ENCODE measurements around the gene MYD88.

Gene MYD88

DNA sequence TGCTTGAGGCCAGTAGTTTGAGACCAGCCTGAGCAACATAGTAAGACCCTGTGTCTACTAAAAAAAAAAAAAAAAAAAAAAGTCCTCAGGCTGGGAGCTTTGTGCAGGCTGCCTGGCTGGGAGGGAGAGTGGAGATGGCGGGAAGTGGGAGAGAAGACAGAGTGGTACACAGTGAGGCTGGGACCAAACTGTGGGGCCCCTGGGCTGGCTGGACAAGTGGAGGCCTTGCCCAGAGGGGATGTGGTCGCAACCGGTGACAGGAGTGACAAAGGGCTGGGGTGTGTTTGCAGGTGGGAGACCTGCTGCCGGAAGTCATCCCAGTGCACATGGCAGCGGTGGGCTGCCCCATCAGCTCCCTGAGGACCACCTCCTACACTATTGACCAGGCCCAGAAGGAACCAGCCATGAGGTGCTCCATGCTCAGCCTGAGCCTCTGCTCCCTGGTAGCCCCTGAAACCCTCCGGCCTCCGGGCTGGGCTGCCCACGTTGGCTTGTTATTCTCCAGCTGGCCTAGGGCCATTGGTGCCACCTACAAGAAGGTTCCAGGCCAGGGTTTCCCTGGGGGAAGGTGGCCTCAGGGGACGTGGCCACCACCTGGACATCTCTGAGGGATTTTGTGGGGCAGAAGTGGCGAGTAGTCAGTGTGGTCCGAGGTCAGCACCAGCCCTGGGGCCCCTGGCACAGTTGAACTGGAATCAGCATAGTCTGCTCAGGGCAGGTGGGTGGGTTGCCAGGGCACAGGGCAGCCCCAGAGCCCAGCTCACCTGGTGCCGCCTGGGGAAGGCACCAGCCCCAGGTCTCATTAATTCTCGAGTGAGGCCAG, 24.2 kb upstream of the MYD88 start:
- no peak for DNase-seq

DNA sequence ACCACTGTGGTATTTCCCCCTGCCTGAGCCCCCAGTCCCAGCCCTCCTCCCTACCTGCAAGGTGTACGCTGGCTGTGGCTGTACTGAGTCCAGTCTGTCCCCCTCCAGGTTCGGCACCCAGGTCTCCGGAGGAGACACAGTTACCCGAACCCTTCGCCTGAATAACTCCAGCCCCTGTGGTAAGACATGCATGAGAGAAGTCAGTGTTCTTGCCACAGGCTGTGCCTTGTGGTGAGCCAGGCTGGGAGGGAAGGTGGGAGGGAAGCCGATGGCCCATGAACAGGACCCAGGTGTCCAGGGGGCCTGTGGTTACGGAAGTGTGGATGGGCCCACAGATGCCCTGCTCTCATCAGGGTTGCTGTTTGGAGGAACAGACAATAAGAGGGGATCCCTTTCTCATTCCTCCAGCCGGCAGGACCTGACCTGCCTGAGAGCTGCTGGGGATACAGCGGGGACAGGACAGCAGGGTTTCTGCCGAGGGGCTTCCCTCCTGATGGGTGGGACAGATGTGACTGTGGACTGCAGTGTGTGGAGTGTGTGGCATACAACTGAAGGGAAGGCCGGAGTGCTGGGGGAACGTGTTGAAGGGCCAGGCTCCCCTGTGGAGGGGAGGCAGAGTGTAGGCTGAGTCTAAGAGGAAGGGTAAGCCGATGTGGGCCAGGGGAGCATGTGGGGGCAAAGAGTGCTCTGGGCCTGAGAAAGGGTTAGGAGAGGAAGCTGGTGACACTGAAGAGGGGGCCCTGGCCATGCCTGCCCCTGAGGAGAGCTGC, 23.4 kb upstream of the MYD88 start:
- no peak for DNase-seq

DNA sequence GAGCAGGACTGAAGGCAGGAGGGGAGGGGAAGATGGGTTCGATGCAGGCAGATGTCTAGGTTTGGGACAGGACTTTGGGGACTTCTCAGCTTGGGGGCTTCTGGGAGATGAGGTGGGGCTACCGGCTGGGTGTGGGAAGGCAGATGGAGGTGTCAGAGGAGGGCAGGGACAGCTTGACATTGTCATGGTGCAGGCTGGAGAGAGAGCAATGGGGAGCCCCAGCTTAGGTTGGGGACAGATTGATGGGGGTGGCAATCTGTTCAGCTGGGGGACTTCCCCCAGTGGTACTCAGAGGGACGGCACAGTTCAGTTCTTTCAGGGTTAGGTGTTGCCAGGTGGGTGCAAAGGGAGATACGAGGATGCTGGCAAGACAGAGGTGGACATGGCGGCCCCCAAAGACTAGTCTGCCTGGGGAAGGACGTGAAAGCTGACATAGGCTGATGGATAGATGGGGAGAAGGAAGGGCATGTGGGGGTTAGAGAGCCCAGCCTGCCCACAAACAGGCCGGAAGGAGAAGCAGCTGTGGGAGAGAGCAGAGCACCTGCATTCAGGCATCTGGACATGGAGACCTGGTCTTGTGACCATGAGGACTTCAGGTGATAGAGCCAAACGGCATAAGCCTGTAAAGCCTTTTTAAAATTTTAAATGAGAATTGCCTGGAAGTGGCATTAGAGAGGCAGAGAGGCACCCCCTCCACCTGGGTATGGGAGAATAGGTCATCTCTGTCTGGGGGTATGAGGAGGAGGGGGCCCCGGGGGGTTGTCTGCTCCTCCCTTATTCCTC, 22.6 kb upstream of the MYD88 start:
- no peak for DNase-seq

GRCh38 chr3:38116471-38117162, 21.8 kb upstream of the MYD88 start:
- DNase-seq: no peak

GRCh38 chr3:38117163-38117716, 21.2 kb upstream of the MYD88 start:
- DNase-seq: no peak

DNA sequence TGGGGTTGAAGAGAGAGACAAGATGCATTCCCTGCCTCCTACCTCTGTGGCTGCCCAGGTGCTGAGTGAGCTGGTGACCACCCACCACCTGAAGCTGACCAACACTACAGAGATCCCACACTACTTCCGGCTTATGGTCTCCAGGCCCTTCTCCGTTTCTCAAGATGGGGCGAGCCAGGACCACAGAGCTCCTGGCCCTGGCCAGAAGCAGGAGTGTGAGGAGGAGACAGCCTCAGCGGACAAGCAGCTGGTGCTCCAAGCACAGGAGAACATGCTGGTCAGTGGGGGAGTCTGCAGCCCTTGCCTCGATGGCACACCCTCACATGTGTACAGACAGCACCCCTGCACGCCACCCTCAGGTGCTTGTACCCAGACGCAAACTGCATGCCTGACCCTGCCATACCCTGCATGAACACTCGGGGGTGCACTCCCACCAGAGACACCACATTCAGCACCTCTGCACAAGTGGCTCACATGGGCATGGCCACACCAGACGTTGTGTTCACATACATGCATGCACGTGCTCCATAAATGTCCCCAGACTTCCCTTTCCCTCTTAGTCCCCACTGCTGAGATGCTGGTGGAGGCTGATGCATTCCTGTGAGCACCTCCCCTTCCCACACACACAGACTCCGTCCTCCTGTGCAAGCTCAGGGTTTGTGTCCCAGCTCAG, 20.6 kb upstream of the MYD88 start:
- DNase-seq: no peak

- DNase-seq: no peak
These were observed 19.8 kb upstream of the MYD88 start for GRCh38 chr3:38118421-38119247.

DNA sequence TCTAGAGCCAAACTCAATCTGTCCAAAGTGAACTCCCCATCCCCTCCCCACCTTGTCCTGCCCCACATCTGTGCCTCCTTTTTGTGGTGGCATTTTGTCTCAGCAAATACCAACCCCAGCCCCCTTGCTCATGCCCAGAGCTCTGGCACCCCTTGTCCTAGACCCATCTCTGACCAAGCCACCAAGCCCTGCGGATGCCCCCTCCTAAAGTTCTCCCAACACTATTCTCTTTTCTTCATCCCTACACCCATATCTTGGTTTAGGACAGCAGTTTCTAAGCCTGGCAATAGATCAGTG, 19.3 kb upstream of the MYD88 start:
- DNase-seq: no peak

GRCh38 chr3:38119821-38120692, 18.4 kb upstream of the MYD88 start:
- no peak for DNase-seq

- no peak for DNase-seq
These were observed 17.6 kb upstream of the MYD88 start for GRCh38 chr3:38120693-38121450.

GRCh38 chr3:38121451-38121831, 17.0 kb upstream of the MYD88 start:
- no peak for DNase-seq

DNA sequence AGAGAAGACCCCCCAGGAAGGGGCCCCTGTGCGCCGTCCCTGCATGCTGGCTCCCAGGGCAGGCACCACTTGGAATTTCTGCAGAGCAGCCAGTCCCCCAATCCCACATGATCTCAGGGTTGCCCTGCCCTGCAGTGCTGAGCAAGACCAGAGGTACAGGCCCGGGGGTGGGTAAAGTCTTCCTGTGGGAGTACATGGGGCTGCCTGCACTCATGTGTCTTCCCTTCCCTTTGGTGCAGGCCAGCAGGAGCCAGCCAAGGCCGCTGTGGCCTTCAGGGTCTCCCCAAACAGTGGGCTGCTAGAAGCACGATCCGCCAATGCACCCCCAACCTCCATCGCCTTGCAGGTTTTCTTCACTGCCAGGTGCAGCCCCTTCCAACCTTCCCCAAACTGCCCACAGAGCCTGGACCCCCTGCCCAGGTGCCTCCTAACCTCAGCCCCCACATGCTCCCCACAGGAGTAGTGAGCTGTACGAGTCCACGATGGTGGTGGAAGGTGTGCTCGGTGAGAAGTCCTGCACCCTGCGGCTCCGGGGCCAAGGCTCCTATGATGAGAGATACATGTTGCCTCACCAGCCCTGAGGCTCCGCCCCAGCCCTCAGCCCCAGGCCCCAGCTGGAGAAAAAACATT, 16.5 kb upstream of the MYD88 start:
- no peak for DNase-seq

GRCh38 chr3:38122712-38123290, 15.7 kb upstream of the MYD88 start:
- no peak for DNase-seq

- DNase-seq: no peak
These were observed 13.9 kb upstream of the MYD88 start for GRCh38 chr3:38124324-38125122.

DNA sequence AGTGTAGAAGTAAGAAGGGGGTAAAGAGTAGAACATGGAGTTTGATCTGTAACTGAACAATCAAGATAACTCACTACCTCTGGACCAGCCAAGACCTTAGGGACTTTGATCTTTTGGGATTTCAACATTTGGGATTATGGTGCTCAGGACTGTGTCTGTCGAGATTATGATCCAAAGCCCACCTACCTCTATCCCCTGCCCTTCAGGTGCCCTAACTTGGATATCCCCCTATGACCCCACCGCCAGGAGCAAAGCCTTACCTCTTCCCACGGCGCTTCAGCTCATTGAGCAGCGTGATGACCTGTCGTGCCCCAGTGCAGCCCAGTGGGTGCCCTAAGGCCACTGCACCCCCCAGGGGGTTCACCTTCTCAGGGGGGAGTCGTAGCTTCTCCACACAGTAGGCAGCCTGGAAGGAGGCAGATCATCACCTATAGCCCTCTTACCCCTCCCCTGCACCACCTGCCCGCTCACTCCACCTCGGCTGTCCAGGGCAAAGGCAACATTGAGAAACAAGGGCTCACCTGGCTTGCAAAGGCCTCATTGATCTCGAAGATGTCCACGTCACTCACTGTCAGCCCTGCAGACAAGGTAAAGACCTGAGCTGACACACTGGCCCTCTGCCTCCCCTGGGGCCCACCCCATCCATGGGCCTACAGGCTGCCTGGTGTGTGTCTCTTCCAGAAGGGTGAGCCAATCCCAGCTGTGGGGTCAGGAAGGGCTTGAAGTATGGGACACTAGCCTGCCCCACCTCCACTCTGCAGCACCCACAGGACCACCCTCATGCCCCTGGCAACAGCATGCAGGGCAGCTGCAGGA, 12.9 kb upstream of the MYD88 start:
- no peak for DNase-seq

DNA sequence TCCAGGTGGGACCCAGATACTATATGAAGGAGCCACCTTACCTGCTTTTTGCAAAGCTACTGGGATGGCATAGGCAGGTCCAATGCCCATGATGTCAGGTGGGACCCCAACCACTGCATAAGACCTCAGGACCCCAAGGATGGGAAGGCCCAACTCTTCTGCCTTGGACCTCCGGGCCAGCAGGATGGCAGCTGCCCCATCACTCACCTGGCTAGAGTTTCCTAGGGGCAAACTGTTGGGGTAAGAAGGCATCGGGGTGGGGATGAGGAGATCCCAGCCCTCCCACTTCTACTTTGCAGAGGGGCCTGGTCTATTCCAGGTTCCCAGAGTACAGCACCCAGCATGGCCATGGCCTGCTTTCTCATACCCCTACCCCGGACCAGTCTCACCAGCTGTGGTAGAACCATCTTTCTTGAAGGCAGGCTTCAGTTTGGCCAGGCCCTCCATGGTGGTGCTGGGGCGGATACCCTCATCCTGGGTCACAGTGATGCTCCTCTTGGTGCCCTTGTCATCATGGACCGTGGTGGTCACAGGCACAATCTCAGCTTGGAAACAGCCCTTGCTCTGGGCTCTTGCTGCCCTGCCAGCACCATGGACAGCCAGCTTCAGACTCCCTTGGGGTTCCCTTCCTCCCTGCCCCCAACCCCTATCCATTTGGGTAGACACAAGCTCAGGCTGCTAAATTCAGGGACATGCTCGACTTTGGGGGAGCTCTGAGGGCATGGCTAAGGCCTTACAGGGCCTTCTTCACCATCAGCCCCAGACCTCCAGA, 12.2 kb upstream of the MYD88 start:
- DNase-seq: no peak

Measured in cortex of kidney (tissue), 1 donor.